Ishikawa (cell line): ENCODE results near the gene FAM98C.

Experiments
- EP300 ChIP-seq: IDR thresholded peaks from 2 replicates; pipeline ENCODE4 v1.6.1; 2012; ENCODE audit warnings: borderline replicate concordance
- FOXM1 ChIP-seq: IDR thresholded peaks from 2 replicates; pipeline ENCODE4 v1.6.1; 2012; ENCODE audit warnings: low read depth, borderline replicate concordance
- MAX ChIP-seq: IDR thresholded peaks from 2 replicates; pipeline ENCODE4 v1.6.1; 2012
- RAD21 ChIP-seq: IDR thresholded peaks from 2 replicates; pipeline ENCODE4 v1.6.1; 2012; ENCODE audit warnings: low read depth
- YY1 ChIP-seq: IDR thresholded peaks from 2 replicates; pipeline ENCODE4 v1.6.1; 2012; ENCODE audit warnings: low read depth
- TF ChIP-seq, protein P1 (sequence below): IDR thresholded peaks from 2 replicates; pipeline ENCODE4 v1.6.1; 2012; ENCODE audit warnings: low read depth, mild to moderate bottlenecking

DNA sequence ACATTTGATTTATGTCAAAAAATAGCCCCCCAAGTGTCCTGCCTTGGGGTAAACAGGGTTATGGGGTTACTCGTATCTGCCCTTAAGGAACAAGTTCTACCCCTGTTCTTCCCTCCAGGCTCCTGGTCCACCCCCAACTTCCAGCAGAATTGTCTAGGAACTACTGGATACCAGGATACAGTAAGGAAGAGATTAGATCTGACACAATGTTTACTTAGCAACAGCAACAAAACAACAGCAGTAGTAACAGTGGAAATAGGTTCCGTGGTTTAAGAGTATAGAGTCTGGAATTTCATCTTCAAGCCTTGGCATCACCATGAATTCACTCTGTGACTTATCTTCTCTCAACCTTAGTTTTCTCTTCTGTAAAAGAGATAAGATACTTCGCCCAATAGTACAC, 1.7 kb upstream of the FAM98C start:
- no peak for TF ChIP-seq EP300
- TF ChIP-seq RAD21, result no peak
- no peak for TF ChIP-seq MAX
- TF ChIP-seq YY1, result no peak
- TF ChIP-seq, protein P1, sequence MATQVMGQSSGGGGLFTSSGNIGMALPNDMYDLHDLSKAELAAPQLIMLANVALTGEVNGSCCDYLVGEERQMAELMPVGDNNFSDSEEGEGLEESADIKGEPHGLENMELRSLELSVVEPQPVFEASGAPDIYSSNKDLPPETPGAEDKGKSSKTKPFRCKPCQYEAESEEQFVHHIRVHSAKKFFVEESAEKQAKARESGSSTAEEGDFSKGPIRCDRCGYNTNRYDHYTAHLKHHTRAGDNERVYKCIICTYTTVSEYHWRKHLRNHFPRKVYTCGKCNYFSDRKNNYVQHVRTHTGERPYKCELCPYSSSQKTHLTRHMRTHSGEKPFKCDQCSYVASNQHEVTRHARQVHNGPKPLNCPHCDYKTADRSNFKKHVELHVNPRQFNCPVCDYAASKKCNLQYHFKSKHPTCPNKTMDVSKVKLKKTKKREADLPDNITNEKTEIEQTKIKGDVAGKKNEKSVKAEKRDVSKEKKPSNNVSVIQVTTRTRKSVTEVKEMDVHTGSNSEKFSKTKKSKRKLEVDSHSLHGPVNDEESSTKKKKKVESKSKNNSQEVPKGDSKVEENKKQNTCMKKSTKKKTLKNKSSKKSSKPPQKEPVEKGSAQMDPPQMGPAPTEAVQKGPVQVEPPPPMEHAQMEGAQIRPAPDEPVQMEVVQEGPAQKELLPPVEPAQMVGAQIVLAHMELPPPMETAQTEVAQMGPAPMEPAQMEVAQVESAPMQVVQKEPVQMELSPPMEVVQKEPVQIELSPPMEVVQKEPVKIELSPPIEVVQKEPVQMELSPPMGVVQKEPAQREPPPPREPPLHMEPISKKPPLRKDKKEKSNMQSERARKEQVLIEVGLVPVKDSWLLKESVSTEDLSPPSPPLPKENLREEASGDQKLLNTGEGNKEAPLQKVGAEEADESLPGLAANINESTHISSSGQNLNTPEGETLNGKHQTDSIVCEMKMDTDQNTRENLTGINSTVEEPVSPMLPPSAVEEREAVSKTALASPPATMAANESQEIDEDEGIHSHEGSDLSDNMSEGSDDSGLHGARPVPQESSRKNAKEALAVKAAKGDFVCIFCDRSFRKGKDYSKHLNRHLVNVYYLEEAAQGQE, result no peak
- no peak for TF ChIP-seq FOXM1
